Measurements from ENCODE around the gene HS3ST6. TPM values are rescaled to one million over a fixed set of nuclear protein-coding genes. Genes with fewer than 3 reads are reported as not detected.
A peak's percentile ranks its signal among the peaks of the same experiment; 100 is the strongest.

Gene HS3ST6
- total and polyA plus RNA-seq, 2 of the 13 experiments (the other 11 are each of a cell fraction or from before 2014, with no cell fraction given): not detected

DNA sequence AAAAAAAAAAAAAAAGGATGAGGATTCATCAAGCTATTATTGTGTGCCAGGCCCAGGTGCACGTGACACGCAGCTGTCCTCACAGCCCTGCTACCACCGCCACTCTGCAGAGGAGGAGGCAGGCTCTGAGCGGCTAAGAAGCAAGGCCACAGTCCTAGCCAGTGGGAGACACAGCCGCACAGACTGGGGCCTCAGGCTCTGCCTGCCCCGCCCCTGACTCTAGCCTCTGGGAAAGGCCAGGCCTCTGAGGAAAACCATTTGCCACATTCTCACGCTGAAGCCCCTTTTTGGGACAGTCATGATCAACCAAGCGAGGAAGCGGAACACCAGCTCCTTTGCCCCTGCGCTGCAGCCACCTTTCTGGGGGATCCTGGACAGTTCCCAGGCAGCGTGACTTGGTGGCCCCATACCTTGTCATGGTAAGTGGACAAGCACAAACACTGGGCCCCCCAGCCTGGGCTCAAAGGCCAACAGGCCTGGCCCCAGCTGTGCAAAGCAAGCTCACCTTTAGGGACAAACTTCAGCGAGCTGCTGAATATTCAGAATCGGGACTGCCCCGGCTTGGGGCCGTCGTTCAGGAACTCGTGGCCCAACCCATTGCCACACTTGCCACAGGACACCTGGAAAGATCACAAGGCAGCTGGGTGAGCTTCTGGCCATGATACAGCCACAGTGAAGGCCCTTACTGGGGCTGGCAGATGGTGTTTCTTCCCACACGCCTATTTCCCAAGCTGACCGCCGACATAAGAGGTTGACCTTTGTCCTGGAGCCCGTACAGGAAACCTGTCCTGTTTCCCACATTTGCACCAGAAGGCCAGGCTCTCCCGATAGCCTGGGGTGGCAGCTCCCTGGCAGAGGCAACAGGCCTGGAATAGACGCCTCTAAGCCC is 22.3 kb upstream of the HS3ST6 start (continued):
- TF ChIP-seq RARG (CRISPR knock-in tag; IDR thresholded peaks at IDR 0.05; ENCODE audit: low read depth): no peak
- TF ChIP-seq TCF7L2 (IDR thresholded peaks at IDR 0.05; ENCODE audit: low read depth, low read length): no peak
- TF ChIP-seq, protein P1, sequence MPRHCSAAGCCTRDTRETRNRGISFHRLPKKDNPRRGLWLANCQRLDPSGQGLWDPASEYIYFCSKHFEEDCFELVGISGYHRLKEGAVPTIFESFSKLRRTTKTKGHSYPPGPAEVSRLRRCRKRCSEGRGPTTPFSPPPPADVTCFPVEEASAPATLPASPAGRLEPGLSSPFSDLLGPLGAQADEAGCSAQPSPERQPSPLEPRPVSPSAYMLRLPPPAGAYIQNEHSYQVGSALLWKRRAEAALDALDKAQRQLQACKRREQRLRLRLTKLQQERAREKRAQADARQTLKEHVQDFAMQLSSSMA (CRISPR knock-in tag; IDR thresholded peaks at IDR 0.05): 0 out of 2 replicates have a peak, but pooled peaks have one; percentile 74
- TF ChIP-seq NR3C1 (CRISPR knock-in tag; IDR thresholded peaks at IDR 0.05): no peak
- TF ChIP-seq GATA4 (IDR thresholded peaks at IDR 0.05; ENCODE audit: borderline replicate concordance, low read depth): no peak
- TF ChIP-seq, protein P2, sequence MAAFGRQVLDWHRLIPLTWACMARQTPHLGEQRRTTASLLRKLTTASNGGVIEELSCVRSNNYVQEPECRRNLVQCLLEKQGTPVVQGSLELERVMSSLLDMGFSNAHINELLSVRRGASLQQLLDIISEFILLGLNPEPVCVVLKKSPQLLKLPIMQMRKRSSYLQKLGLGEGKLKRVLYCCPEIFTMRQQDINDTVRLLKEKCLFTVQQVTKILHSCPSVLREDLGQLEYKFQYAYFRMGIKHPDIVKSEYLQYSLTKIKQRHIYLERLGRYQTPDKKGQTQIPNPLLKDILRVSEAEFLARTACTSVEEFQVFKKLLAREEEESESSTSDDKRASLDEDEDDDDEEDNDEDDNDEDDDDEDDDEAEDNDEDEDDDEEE (CRISPR knock-in tag; IDR thresholded peaks at IDR 0.05): peak; percentile 54; the same call in 1 of the 2 replicates
- TF ChIP-seq ZSCAN30 (CRISPR knock-in tag; IDR thresholded peaks at IDR 0.05): no peak
- TF ChIP-seq SALL1 (CRISPR knock-in tag; IDR thresholded peaks at IDR 0.05): peak; percentile 90
- TF ChIP-seq NKX3-1 (CRISPR knock-in tag; IDR thresholded peaks at IDR 0.05): no peak
- TF ChIP-seq, protein P3, sequence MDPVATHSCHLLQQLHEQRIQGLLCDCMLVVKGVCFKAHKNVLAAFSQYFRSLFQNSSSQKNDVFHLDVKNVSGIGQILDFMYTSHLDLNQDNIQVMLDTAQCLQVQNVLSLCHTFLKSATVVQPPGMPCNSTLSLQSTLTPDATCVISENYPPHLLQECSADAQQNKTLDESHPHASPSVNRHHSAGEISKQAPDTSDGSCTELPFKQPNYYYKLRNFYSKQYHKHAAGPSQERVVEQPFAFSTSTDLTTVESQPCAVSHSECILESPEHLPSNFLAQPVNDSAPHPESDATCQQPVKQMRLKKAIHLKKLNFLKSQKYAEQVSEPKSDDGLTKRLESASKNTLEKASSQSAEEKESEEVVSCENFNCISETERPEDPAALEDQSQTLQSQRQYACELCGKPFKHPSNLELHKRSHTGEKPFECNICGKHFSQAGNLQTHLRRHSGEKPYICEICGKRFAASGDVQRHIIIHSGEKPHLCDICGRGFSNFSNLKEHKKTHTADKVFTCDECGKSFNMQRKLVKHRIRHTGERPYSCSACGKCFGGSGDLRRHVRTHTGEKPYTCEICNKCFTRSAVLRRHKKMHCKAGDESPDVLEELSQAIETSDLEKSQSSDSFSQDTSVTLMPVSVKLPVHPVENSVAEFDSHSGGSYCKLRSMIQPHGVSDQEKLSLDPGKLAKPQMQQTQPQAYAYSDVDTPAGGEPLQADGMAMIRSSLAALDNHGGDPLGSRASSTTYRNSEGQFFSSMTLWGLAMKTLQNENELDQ (CRISPR knock-in tag; IDR thresholded peaks at IDR 0.05; ENCODE audit: borderline replicate concordance): no peak
- TF ChIP-seq, protein P4, sequence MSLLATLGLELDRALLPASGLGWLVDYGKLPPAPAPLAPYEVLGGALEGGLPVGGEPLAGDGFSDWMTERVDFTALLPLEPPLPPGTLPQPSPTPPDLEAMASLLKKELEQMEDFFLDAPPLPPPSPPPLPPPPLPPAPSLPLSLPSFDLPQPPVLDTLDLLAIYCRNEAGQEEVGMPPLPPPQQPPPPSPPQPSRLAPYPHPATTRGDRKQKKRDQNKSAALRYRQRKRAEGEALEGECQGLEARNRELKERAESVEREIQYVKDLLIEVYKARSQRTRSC (CRISPR knock-in tag; IDR thresholded peaks at IDR 0.05; ENCODE audit: low read depth): 0 out of 2 replicates have a peak, but pooled peaks have one; percentile 31
- TF ChIP-seq ELF4 (CRISPR knock-in tag; IDR thresholded peaks at IDR 0.05; ENCODE audit: borderline replicate concordance): no peak
- peak; percentile 66; the same call in 1 of the 2 replicates for TF ChIP-seq TP53 (CRISPR knock-in tag; conservative IDR thresholded peaks at IDR 0.05)
- TF ChIP-seq MXI1 (IDR thresholded peaks at IDR 0.05; ENCODE audit: borderline replicate concordance, low read depth, low read length): peak; percentile 72; the same call in 1 of the 3 replicates
- TF ChIP-seq ZNF816 (CRISPR knock-in tag; IDR thresholded peaks at IDR 0.05; ENCODE audit: borderline replicate concordance): no peak
- no peak for TF ChIP-seq U2AF2 (IDR thresholded peaks at IDR 0.05; ENCODE audit: low read depth, low read length)
- TF ChIP-seq, protein P5, sequence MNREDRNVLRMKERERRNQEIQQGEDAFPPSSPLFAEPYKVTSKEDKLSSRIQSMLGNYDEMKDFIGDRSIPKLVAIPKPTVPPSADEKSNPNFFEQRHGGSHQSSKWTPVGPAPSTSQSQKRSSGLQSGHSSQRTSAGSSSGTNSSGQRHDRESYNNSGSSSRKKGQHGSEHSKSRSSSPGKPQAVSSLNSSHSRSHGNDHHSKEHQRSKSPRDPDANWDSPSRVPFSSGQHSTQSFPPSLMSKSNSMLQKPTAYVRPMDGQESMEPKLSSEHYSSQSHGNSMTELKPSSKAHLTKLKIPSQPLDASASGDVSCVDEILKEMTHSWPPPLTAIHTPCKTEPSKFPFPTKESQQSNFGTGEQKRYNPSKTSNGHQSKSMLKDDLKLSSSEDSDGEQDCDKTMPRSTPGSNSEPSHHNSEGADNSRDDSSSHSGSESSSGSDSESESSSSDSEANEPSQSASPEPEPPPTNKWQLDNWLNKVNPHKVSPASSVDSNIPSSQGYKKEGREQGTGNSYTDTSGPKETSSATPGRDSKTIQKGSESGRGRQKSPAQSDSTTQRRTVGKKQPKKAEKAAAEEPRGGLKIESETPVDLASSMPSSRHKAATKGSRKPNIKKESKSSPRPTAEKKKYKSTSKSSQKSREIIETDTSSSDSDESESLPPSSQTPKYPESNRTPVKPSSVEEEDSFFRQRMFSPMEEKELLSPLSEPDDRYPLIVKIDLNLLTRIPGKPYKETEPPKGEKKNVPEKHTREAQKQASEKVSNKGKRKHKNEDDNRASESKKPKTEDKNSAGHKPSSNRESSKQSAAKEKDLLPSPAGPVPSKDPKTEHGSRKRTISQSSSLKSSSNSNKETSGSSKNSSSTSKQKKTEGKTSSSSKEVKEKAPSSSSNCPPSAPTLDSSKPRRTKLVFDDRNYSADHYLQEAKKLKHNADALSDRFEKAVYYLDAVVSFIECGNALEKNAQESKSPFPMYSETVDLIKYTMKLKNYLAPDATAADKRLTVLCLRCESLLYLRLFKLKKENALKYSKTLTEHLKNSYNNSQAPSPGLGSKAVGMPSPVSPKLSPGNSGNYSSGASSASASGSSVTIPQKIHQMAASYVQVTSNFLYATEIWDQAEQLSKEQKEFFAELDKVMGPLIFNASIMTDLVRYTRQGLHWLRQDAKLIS (CRISPR knock-in tag; IDR thresholded peaks at IDR 0.05): no peak
- 0 out of 2 replicates have a peak, but pooled peaks have one; percentile 8 for TF ChIP-seq FOXA1 (IDR thresholded peaks at IDR 0.05)
- TF ChIP-seq FOXA1 (CRISPR knock-in tag; IDR thresholded peaks at IDR 0.05): peak; percentile 83
- no peak for TF ChIP-seq RBAK (CRISPR knock-in tag; IDR thresholded peaks at IDR 0.05)
- peak; percentile 77; the same call in 1 of the 2 replicates for TF ChIP-seq HOXA3 (CRISPR knock-in tag; IDR thresholded peaks at IDR 0.05)
